ENCODE measurements around the gene EFL1.
"Not testable (repeated sequence)": the region's sequence is repeated elsewhere in the genome, so short reads cannot be mapped to it uniquely, and the experiment has no call there.

The EFL1 gene

GRCh38 chr15:82204575-82204974 is 58.0 kb downstream of the EFL1 start:
- not testable (repeated sequence) for DNase-seq (ENCODE audit: extremely low read depth in 1 of 2, low read depth in 1 of 2)

GRCh38 chr15:82197733-82198594 is 64.6 kb downstream of the EFL1 start:
- peak; percentile 11 to 12 for DNase-seq (ENCODE audit: extremely low read depth in 1 of 2, low read depth in 1 of 2)

- no peak for DNase-seq (ENCODE audit: extremely low read depth in 1 of 2, low read depth in 1 of 2)
Observed at GRCh38 chr15:82196353-82196752, 66.2 kb downstream of the EFL1 start.

GRCh38 chr15:82195818-82196217 is 66.7 kb downstream of the EFL1 start:
- DNase-seq (ENCODE audit: extremely low read depth in 1 of 2, low read depth in 1 of 2), result not testable (repeated sequence)

- DNase-seq (ENCODE audit: extremely low read depth in 1 of 2, low read depth in 1 of 2), result not testable (repeated sequence)
Observed at GRCh38 chr15:82194488-82194887, 68.0 kb downstream of the EFL1 start.

- DNase-seq (ENCODE audit: extremely low read depth in 1 of 2, low read depth in 1 of 2), result not testable (repeated sequence)
Observed at GRCh38 chr15:82193435-82193834, 69.1 kb downstream of the EFL1 start.

- DNase-seq (ENCODE audit: extremely low read depth in 1 of 2, low read depth in 1 of 2), result not testable (repeated sequence)
Observed at GRCh38 chr15:82192394-82192793, 70.1 kb downstream of the EFL1 start.

GRCh38 chr15:82186719-82187406 is 75.7 kb downstream of the EFL1 start:
- DNase-seq (ENCODE audit: extremely low read depth in 1 of 2, low read depth in 1 of 2), result no peak

- no peak for DNase-seq (ENCODE audit: extremely low read depth in 1 of 2, low read depth in 1 of 2)
Observed at GRCh38 chr15:82186161-82186560, 76.4 kb downstream of the EFL1 start.

- DNase-seq (ENCODE audit: extremely low read depth in 1 of 2, low read depth in 1 of 2), result no peak
Observed at GRCh38 chr15:82184776-82185175, 77.8 kb downstream of the EFL1 start.

GRCh38 chr15:82184355-82184754 is 78.2 kb downstream of the EFL1 start:
- no peak for DNase-seq (ENCODE audit: extremely low read depth in 1 of 2, low read depth in 1 of 2)

GRCh38 chr15:82183121-82184031 is 79.2 kb downstream of the EFL1 start:
- no peak for DNase-seq (ENCODE audit: extremely low read depth in 1 of 2, low read depth in 1 of 2)

GRCh38 chr15:82181371-82181770 is 81.2 kb downstream of the EFL1 start:
- DNase-seq (ENCODE audit: extremely low read depth in 1 of 2, low read depth in 1 of 2), result no peak

- DNase-seq (ENCODE audit: extremely low read depth in 1 of 2, low read depth in 1 of 2), result no peak
Observed at GRCh38 chr15:82178061-82178460, 84.5 kb downstream of the EFL1 start.

GRCh38 chr15:82177291-82178010 is 85.1 kb downstream of the EFL1 start:
- no peak for DNase-seq (ENCODE audit: extremely low read depth in 1 of 2, low read depth in 1 of 2)

- no peak for DNase-seq (ENCODE audit: extremely low read depth in 1 of 2, low read depth in 1 of 2)
Observed at GRCh38 chr15:82176542-82176941, 86.0 kb downstream of the EFL1 start.

GRCh38 chr15:82174471-82175235 is 87.9 kb downstream of the EFL1 start:
- no peak for DNase-seq (ENCODE audit: extremely low read depth in 1 of 2, low read depth in 1 of 2)

GRCh38 chr15:82173108-82173507 is 89.4 kb downstream of the EFL1 start:
- DNase-seq (ENCODE audit: extremely low read depth in 1 of 2, low read depth in 1 of 2), result no peak

GRCh38 chr15:82172506-82172905 is 90.0 kb downstream of the EFL1 start:
- DNase-seq (ENCODE audit: extremely low read depth in 1 of 2, low read depth in 1 of 2), result no peak

- no peak for DNase-seq (ENCODE audit: extremely low read depth in 1 of 2, low read depth in 1 of 2)
Observed at GRCh38 chr15:82168757-82169156, 93.8 kb downstream of the EFL1 start.

All from stimulated activated CD8-positive, alpha-beta memory T cell treated with anti-CD3 and anti-CD28 coated beads, Interleukin-7, amount 100 ng/mL, for 48 hours (primary cell).